Measurements from ENCODE around the gene CNTFR. TPM values are rescaled to one million over a fixed set of nuclear protein-coding genes. Genes with fewer than 3 reads are reported as not detected.
"Not testable (repeated sequence)": the region's sequence is repeated elsewhere in the genome, so short reads cannot be mapped to it uniquely, and the experiment has no call there.

CNTFR gene
- total RNA-seq, 1 donor from 2014 or later, result 1.1 TPM

- DNase-seq (ENCODE audit: low spot score), result peak; percentile 81
- intact Hi-C loops (cut with DNase I), result loop anchor here (1.0 to 5.0 kb wide), 5 partner anchors 43 to 216 kb away; no protein-coding TSS in a partner anchor
Observed at GRCh38 chr9:34547960-34548611, 41.4 kb downstream of the CNTFR start.

- no peak for DNase-seq (ENCODE audit: low spot score)
- intact Hi-C loops (cut with DNase I), result loop anchor here (2.0 to 5.0 kb wide), 4 partner anchors 44 to 215 kb away; no protein-coding TSS in a partner anchor
Observed at GRCh38 chr9:34546834-34547827, 42.4 kb downstream of the CNTFR start.

- intact Hi-C loops (cut with DNase I), result loop anchor here (2.0 to 5.0 kb wide), 4 partner anchors 43 to 214 kb away; no protein-coding TSS in a partner anchor
- DNase-seq (ENCODE audit: low spot score), result no peak
Observed at GRCh38 chr9:34546102-34546833, 43.3 kb downstream of the CNTFR start.

- intact Hi-C loops (cut with DNase I), result loop anchor here (5.0 kb wide), 2 partner anchors 143 to 213 kb away; no protein-coding TSS in a partner anchor
- no peak for DNase-seq (ENCODE audit: low spot score)
Observed at GRCh38 chr9:34545497-34545896, 44.0 kb downstream of the CNTFR start.

- intact Hi-C loops (cut with DNase I), result no loop called here
- no peak for DNase-seq (ENCODE audit: low spot score)
Observed at GRCh38 chr9:34544035-34544434, 45.5 kb downstream of the CNTFR start.

- intact Hi-C loops (cut with DNase I), result no loop called here
- no peak for DNase-seq (ENCODE audit: low spot score)
Observed at GRCh38 chr9:34541540-34541939, 48.0 kb downstream of the CNTFR start.

- intact Hi-C loops (cut with DNase I), result no loop called here
- no peak for DNase-seq (ENCODE audit: low spot score)
Observed at GRCh38 chr9:34540827-34541226, 48.7 kb downstream of the CNTFR start.

- DNase-seq (ENCODE audit: low spot score), result no peak
- intact Hi-C loops (cut with DNase I), result no loop called here
Observed at GRCh38 chr9:34536685-34537084, 52.8 kb downstream of the CNTFR start.

GRCh38 chr9:34532041-34532440 is 57.5 kb downstream of the CNTFR start:
- intact Hi-C loops (cut with DNase I); DNase-seq (ENCODE audit: low spot score): not testable (repeated sequence)

- intact Hi-C loops (cut with DNase I), result no loop called here
- no peak for DNase-seq (ENCODE audit: low spot score)
Observed at GRCh38 chr9:34526026-34526425, 63.5 kb downstream of the CNTFR start.

GRCh38 chr9:34524349-34524748 is 65.2 kb downstream of the CNTFR start:
- intact Hi-C loops (cut with DNase I), result no loop called here
- peak; percentile 9 for DNase-seq (ENCODE audit: low spot score)

- peak; percentile 93 for DNase-seq (ENCODE audit: low spot score)
- intact Hi-C loops (cut with DNase I), result no loop called here
Observed at GRCh38 chr9:34522971-34523797, 66.3 kb downstream of the CNTFR start, which contains the start of gene ENHO. TSS of gene ENHO (minus strand) at chr9:34522990. CDS start at chr9:34521695, 1,295 bp downstream.

GRCh38 chr9:34522091-34522887 is 67.2 kb downstream of the CNTFR start:
- no peak for DNase-seq (ENCODE audit: low spot score)
- intact Hi-C loops (cut with DNase I), result no loop called here

GRCh38 chr9:34521406-34522045 is 68.0 kb downstream of the CNTFR start:
- intact Hi-C loops (cut with DNase I), result no loop called here
- peak; percentile 53 for DNase-seq (ENCODE audit: low spot score)

GRCh38 chr9:34520505-34521385 is 68.8 kb downstream of the CNTFR start:
- intact Hi-C loops (cut with DNase I), result no loop called here
- peak; percentile 64 for DNase-seq (ENCODE audit: low spot score)

- DNase-seq (ENCODE audit: low spot score), result peak; percentile 47
- intact Hi-C loops (cut with DNase I), result no loop called here
Observed at GRCh38 chr9:34520096-34520495, 69.4 kb downstream of the CNTFR start.
